GM23248 (cell line): ENCODE measurements around the gene NRP2.

Experiments
- EZH2 ChIP-seq: fragments of 200-600 bp; sonication (generic); IDR thresholded peaks from 2 replicates; pipeline ENCODE4 v1.6.1; 2018; ENCODE audit warnings: antibody characterized with exemption, mild to moderate bottlenecking; ENCODE audit not compliant: insufficient read depth, poor library complexity, severe bottlenecking
- EZH2phosphoT487 ChIP-seq: fragments of 200-600 bp; sonication (generic); IDR thresholded peaks from 2 replicates; pipeline ENCODE4 v1.6.1; 2018; ENCODE audit warnings: antibody characterized with exemption, moderate library complexity, mild to moderate bottlenecking, low read depth; ENCODE audit not compliant: insufficient read depth

DNA sequence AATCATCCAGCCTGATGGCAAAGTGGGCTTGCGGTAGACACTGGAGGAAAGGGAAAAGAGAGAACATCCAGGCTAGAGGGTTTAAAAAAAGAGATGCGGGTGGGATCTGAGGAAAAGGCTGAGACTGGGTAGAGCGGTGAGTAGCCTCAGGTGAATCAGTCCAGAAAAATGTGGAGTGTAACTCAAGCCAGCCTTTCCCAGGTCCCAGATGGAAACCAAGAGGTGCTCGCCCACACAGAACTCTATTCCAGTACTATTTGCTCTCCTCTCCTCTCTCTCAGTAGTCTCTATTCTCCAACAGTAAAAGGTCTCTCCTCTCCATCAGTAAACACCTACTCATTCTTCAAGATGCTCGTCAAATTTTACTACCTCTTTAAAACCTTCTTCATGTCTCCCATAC is 38.3 kb upstream of the NRP2 start:
- TF ChIP-seq EZH2 (no peak), EZH2phosphoT487 (no peak)
